ENCODE data around the gene FBXO24.

DNA sequence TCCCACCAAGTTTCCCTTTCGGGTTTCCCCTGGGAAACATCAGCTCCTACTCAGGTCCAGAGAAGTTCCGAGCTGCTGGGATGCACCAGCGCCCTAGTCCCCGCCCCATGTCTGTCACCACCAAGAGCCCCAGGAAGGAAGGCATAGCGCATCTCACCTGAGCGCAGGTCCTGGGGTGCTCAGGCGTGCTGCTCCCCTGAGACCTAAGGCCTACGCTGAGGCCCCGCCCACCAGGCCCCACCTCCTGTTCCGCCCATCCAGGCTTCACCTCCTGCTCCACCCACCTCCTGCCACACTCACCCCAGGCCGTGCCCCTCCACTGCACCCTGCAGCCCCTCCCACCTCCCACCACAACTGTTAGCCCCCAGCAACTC, 56.4 kb downstream of the FBXO24 start:
- TF ChIP-seq CTCF (IDR thresholded peaks at IDR 0.05): no peak
- no peak for TF ChIP-seq POLR2A (IDR thresholded peaks at IDR 0.05)

Data from suprapubic skin (tissue), 3 donors.